Measurements from ENCODE around the gene UBE2F. TPM values are rescaled to one million over a fixed set of nuclear protein-coding genes. Genes with fewer than 3 reads are reported as not detected.

Gene UBE2F
- total RNA-seq, 4 donors from 2014 or later = 67.3 to 97.3 (median 81.2) TPM

- Histone ChIP-seq H3K27ac (no peak overlapping the region), H3K9me3 (no peaks in the 10 kb centered on the region), H3K4me1 (no peaks in the 10 kb centered on the region), H3K27me3 (no peaks in the 10 kb centered on the region), H3K36me3 (no peaks in the 10 kb centered on the region), H3K4me3 (no peak overlapping the region)
- no peak for TF ChIP-seq CTCF (IDR thresholded peaks at IDR 0.05 in 4 of 5, conservative IDR thresholded peaks at IDR 0.05 in 1 of 5)
- no peak for TF ChIP-seq POLR2A (IDR thresholded peaks at IDR 0.05)
- intact Hi-C loops (cut with DNase I; ENCODE audit: low total_unique reads) = no loop called here
- DNase-seq = no peak
- ATAC-seq = no peak
- in situ Hi-C loops (cut with MboI; ENCODE audit: low sequenced_read_pairs in 4 of 4) = no loop called here
These were observed 32.6 kb upstream of the UBE2F start for GRCh38 chr2:237934186-237934585.

DNA sequence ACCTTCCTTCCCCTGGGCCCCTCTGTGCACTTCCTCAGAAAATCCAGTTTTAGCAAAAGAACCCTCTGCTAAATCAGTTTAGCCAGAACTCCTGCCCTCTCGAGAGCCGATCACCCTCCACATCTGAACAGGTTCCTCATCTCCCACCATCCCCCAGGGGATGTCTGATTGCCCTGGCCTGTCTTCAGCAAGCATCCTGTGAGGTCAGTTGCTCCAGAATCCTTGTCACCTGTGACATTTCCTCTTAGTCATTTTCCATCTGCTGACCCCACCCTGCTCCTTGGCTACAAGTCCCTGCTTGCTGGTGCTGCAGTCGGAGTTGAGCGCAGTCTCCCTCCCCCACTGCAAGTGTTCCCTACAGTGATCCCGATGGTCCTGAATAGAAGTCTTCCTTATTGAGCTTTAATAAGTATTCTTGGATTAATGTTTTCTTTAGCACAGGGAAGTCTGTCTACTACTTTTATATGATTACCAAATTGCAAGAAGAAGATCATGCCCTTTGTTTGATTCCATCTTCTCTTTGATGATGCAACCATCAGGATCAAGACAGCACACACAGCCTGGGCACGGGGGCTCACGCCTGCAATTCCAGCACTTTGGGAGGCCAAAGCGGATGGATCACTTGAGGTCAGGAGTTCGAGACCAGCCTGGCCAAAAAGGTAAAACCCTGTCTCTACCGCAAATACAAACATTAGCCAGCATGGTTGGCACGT, 30.9 kb upstream of the UBE2F start:
- intact Hi-C loops (cut with DNase I; ENCODE audit: low total_unique reads) (no loop called here), in situ Hi-C loops (cut with MboI; ENCODE audit: low sequenced_read_pairs in 4 of 4) (no loop called here)
- TF ChIP-seq POLR2A (IDR thresholded peaks at IDR 0.05) = no peak
- no peak for TF ChIP-seq CTCF (IDR thresholded peaks at IDR 0.05 in 4 of 5, conservative IDR thresholded peaks at IDR 0.05 in 1 of 5)
- no peaks in the 10 kb centered on the region for H3K4me1 ChIP-seq
- DNase-seq (no peak), ATAC-seq (no peak)
- no peaks in the 10 kb centered on the region for H3K9me3 ChIP-seq
- no peak overlapping the region for H3K27ac ChIP-seq
- H3K36me3 ChIP-seq = no peaks in the 10 kb centered on the region
- no peaks in the 10 kb centered on the region for H3K27me3 ChIP-seq
- H3K4me3 ChIP-seq = no peak overlapping the region

GRCh38 chr2:237939251-237939650, 27.6 kb upstream of the UBE2F start:
- H3K27ac ChIP-seq = no peak overlapping the region
- peaks cover 0 to under 1% (median 0%) of the 10 kb centered on the region in 3 donors for H3K9me3 ChIP-seq
- no peak for ATAC-seq
- no peaks in the 10 kb centered on the region for H3K36me3 ChIP-seq
- no peak for TF ChIP-seq CTCF (IDR thresholded peaks at IDR 0.05 in 4 of 5, conservative IDR thresholded peaks at IDR 0.05 in 1 of 5)
- TF ChIP-seq POLR2A (IDR thresholded peaks at IDR 0.05) = no peak
- H3K4me3 ChIP-seq = no peak overlapping the region
- no peaks in the 10 kb centered on the region for H3K27me3 ChIP-seq
- no peaks in the 10 kb centered on the region for H3K4me1 ChIP-seq
- DNase-seq = no peak
- intact Hi-C loops (cut with DNase I; ENCODE audit: low total_unique reads) = no loop called here
- in situ Hi-C loops (cut with MboI; ENCODE audit: low sequenced_read_pairs in 4 of 4) = no loop called here

- no peak for TF ChIP-seq CTCF (IDR thresholded peaks at IDR 0.05 in 4 of 5, conservative IDR thresholded peaks at IDR 0.05 in 1 of 5)
- TF ChIP-seq POLR2A (IDR thresholded peaks at IDR 0.05) = no peak
- H3K4me1 ChIP-seq = no peaks in the 10 kb centered on the region
- DNase-seq (no peak), ATAC-seq (no peak)
- no peaks in the 10 kb centered on the region for H3K27me3 ChIP-seq
- no peaks in the 10 kb centered on the region for H3K36me3 ChIP-seq
- intact Hi-C loops (cut with DNase I; ENCODE audit: low total_unique reads) = no loop called here
- no peak overlapping the region for H3K4me3 ChIP-seq
- in situ Hi-C loops (cut with MboI; ENCODE audit: low sequenced_read_pairs in 4 of 4) = no loop called here
- no peak overlapping the region for H3K27ac ChIP-seq
- H3K9me3 ChIP-seq = peaks cover 0 to 6% (median 0%) of the 10 kb centered on the region in 3 donors
These were observed 26.0 kb upstream of the UBE2F start for GRCh38 chr2:237940828-237941227.

GRCh38 chr2:237941239-237941638, 25.6 kb upstream of the UBE2F start:
- in situ Hi-C loops (cut with MboI; ENCODE audit: low sequenced_read_pairs in 4 of 4) (no loop called here), intact Hi-C loops (cut with DNase I; ENCODE audit: low total_unique reads) (no loop called here)
- Histone ChIP-seq H3K9me3 (peaks cover 0 to 6% (median 0%) of the 10 kb centered on the region in 3 donors), H3K27me3 (no peaks in the 10 kb centered on the region), H3K36me3 (no peaks in the 10 kb centered on the region), H3K4me3 (no peak overlapping the region), H3K4me1 (no peaks in the 10 kb centered on the region), H3K27ac (no peak overlapping the region)
- TF ChIP-seq POLR2A (IDR thresholded peaks at IDR 0.05) (no peak), CTCF (IDR thresholded peaks at IDR 0.05 in 4 of 5, conservative IDR thresholded peaks at IDR 0.05 in 1 of 5) (no peak)
- ATAC-seq (no peak), DNase-seq (no peak)
